AG10803 (cell line): ENCODE measurements around the gene ERCC6.

Source experiments
- DNase-seq: peaks from one replicate; pipeline ENCODE4 v3.0.0; 2010; ENCODE audit warnings: low read depth
- H3K4me3 ChIP-seq: 2 replicates; pipeline ENCODE4 v1.5.1; 2011; ENCODE audit warnings: mild to moderate bottlenecking, low read length, control low read depth
- TF ChIP-seq, protein P1 (sequence below): conservative IDR thresholded peaks from 2 replicates; pipeline ENCODE4 v1.5.1; 2011; ENCODE audit warnings: mild to moderate bottlenecking, low read length, control low read depth, inconsistent platforms

ERCC6 gene

DNA sequence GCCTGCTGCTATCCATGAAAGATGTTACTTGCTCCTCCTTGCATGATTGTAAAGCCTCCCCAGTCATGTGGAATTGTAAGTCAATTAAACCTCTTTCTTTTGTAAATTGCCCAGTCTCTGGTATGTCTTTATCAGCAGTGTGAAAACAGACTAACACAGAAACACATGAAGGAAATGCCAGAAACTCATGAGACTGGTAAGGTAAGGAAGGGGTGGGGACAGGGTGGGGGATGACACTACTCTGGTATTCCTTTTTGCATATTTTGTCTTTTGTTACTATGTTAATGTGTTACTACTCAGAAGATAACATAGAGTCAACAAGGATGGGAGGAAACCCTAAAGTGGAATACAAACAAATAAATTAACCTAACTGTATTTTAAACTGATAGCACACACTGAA lies 73.2 kb downstream of the ERCC6 start:
- no peak overlapping the region for H3K4me3 ChIP-seq
- no peak for DNase-seq
- TF ChIP-seq, protein P1, sequence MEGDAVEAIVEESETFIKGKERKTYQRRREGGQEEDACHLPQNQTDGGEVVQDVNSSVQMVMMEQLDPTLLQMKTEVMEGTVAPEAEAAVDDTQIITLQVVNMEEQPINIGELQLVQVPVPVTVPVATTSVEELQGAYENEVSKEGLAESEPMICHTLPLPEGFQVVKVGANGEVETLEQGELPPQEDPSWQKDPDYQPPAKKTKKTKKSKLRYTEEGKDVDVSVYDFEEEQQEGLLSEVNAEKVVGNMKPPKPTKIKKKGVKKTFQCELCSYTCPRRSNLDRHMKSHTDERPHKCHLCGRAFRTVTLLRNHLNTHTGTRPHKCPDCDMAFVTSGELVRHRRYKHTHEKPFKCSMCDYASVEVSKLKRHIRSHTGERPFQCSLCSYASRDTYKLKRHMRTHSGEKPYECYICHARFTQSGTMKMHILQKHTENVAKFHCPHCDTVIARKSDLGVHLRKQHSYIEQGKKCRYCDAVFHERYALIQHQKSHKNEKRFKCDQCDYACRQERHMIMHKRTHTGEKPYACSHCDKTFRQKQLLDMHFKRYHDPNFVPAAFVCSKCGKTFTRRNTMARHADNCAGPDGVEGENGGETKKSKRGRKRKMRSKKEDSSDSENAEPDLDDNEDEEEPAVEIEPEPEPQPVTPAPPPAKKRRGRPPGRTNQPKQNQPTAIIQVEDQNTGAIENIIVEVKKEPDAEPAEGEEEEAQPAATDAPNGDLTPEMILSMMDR, result no peak
